Measurements from ENCODE around the gene MTF2.

MTF2 gene

DNA sequence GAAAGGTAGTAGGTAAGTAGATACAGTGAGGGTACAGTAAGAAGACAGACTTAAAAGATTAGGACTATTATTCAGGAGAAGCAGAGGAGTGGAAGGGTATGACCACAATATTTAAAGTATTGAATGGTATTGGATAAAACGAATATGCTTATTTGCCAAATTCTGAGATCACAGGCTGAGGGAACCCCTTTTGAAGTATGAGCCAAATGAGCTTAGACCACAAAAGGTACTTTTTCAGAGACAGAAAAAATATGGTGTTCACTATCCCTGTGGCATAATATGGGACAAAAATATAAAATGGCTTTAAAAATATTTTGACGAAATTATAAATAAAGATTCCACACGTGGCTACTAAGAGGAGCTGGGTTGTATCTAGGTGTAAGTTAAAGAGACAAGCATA is 880 bp upstream of the MTF2 start:
- H3K4me3 ChIP-seq (ENCODE audit: low read depth, low read length), result no peak overlapping the region
- peaks cover 13% of the 10 kb centered on the region for H3K79me2 ChIP-seq (ENCODE audit: control insufficient read depth, insufficient read depth, low read length, poor library complexity)
- no peak overlapping the region for H2BK12ac ChIP-seq (ENCODE audit: low read length)
- H3K4me2 ChIP-seq (ENCODE audit: low read length), result peak overlapping the region; percentile 55
- no peak overlapping the region for H2AK5ac ChIP-seq (ENCODE audit: low read length)
- WGBS (ENCODE audit: extremely low coverage, insufficient coverage, insufficient read length), result no CpG with 5 or more reads among the region's 3 CpGs
- no peak overlapping the region for H2BK120ac ChIP-seq (ENCODE audit: insufficient read depth, low read length, poor library complexity)
- no peak overlapping the region for H4K91ac ChIP-seq (ENCODE audit: low read depth, low read length)
- peak overlapping the region; percentile 37 for H3K4ac ChIP-seq (ENCODE audit: low read depth, low read length)
- H2BK5ac ChIP-seq (ENCODE audit: low read depth, low read length, poor library complexity), result no peak overlapping the region
- peak overlapping the region; percentile 57 for H4K8ac ChIP-seq (ENCODE audit: low read depth, low read length)
- H2AFZ ChIP-seq (ENCODE audit: insufficient read depth, low read length, poor library complexity), result peak overlapping the region; percentile 39
- no peak overlapping the region for H3K27ac ChIP-seq (ENCODE audit: low read depth, low read length)
- H3K4me1 ChIP-seq (ENCODE audit: control insufficient read depth in 1 of 2, insufficient read depth in 2 of 2, low read length in 2 of 2), result no peaks in the 10 kb centered on the region
- no peak overlapping the region for H3K18ac ChIP-seq (ENCODE audit: low read length)
- H3K9me3 ChIP-seq (ENCODE audit: insufficient read depth, low read depth, low read length), result no peaks in the 10 kb centered on the region
- no peaks in the 10 kb centered on the region for H3K27me3 ChIP-seq (ENCODE audit: insufficient read depth, low read length)
- H3K36me3 ChIP-seq (ENCODE audit: control insufficient read depth in 1 of 2, insufficient read depth in 2 of 2, low read length in 2 of 2), result peaks cover 2 to 3% of the 10 kb centered on the region in 2 experiments
- no peak for DNase-seq
- H3K23ac ChIP-seq (ENCODE audit: low read length), result no peak overlapping the region
- H3K79me1 ChIP-seq (ENCODE audit: low read length), result peaks cover 10% of the 10 kb centered on the region
- no peak overlapping the region for H3K14ac ChIP-seq (ENCODE audit: low read length)
- H3K9ac ChIP-seq (ENCODE audit: low read length), result no peak overlapping the region
- peak overlapping the region; percentile 15 for H4K12ac ChIP-seq (ENCODE audit: low read depth, low read length)

DNA sequence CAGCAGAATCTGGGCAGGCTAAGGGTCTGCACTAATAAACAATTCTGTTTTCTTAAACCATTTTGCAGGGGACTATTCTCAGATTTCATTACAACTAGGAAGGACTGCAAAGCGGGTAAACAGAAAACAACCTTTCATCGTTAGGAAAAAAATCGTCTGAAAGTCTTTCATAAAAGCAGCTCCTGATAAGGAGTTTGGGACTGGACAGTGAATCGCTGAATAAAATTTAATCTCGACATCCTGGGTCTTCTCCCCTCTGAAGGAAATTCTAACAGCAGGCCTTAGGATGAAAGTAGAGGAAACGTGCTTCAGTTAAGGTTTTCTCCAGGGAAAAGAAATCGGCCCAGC is 471 bp upstream of the MTF2 start:
- H3K79me2 ChIP-seq (ENCODE audit: control insufficient read depth, insufficient read depth, low read length, poor library complexity), result peaks cover 13% of the 10 kb centered on the region
- H3K23ac ChIP-seq (ENCODE audit: low read length), result no peak overlapping the region
- no CpG with 5 or more reads among the region's 7 CpGs for WGBS (ENCODE audit: extremely low coverage, insufficient coverage, insufficient read length)
- H2AFZ ChIP-seq (ENCODE audit: insufficient read depth, low read length, poor library complexity), result peak overlapping the region; percentile 73
- H3K27me3 ChIP-seq (ENCODE audit: insufficient read depth, low read length), result no peaks in the 10 kb centered on the region
- peak overlapping the region; percentile 83 for H4K8ac ChIP-seq (ENCODE audit: low read depth, low read length)
- H2BK120ac ChIP-seq (ENCODE audit: insufficient read depth, low read length, poor library complexity), result no peak overlapping the region
- peak overlapping the region; percentile 50 for H3K4me3 ChIP-seq (ENCODE audit: low read depth, low read length)
- H3K18ac ChIP-seq (ENCODE audit: low read length), result no peak overlapping the region
- peak overlapping the region; percentile 55 for H3K4me2 ChIP-seq (ENCODE audit: low read length)
- peaks cover 10% of the 10 kb centered on the region for H3K79me1 ChIP-seq (ENCODE audit: low read length)
- no peaks in the 10 kb centered on the region for H3K4me1 ChIP-seq (ENCODE audit: control insufficient read depth in 1 of 2, insufficient read depth in 2 of 2, low read length in 2 of 2)
- no peak overlapping the region for H3K14ac ChIP-seq (ENCODE audit: low read length)
- H2BK5ac ChIP-seq (ENCODE audit: low read depth, low read length, poor library complexity), result no peak overlapping the region
- H3K4ac ChIP-seq (ENCODE audit: low read depth, low read length), result peak overlapping the region; percentile 37
- H3K9me3 ChIP-seq (ENCODE audit: insufficient read depth, low read depth, low read length), result no peaks in the 10 kb centered on the region
- peak overlapping the region; percentile 24 for H3K27ac ChIP-seq (ENCODE audit: low read depth, low read length)
- H2BK12ac ChIP-seq (ENCODE audit: low read length), result no peak overlapping the region
- peak overlapping the region; percentile 18 for H3K9ac ChIP-seq (ENCODE audit: low read length)
- DNase-seq, result no peak
- peak overlapping the region; percentile 83 for H4K12ac ChIP-seq (ENCODE audit: low read depth, low read length)
- H4K91ac ChIP-seq (ENCODE audit: low read depth, low read length), result no peak overlapping the region
- no peak overlapping the region for H2AK5ac ChIP-seq (ENCODE audit: low read length)
- H3K36me3 ChIP-seq (ENCODE audit: control insufficient read depth in 1 of 2, insufficient read depth in 2 of 2, low read length in 2 of 2), result peaks cover 2 to 3% of the 10 kb centered on the region in 2 experiments

DNA sequence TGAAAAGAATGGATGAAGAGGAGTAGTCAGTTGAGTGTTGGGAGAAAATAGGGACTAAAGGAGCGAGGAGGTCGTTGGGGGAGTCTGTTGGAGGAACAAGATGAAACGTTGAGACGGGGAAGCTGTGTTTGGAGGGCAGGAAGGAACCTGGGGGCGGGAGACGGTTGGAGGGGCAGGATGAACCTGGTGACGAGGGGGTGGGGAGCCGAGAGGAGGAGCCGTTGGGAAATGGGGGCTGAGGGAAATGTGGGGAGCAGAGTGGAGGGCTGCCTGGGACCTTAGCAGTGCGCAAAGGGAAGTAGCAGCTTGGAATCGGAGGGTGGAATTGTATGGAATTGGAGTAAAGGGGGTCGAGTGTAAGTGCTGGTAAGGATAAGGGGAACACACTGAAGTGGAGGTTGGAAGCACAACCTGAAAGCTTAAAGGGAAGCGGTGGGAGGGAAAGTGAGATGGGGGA is 630 bp downstream of the MTF2 start:
- Histone ChIP-seq H3K9ac (ENCODE audit: low read length) (peak overlapping the region; percentile 94), H3K27ac (ENCODE audit: low read depth, low read length) (peak overlapping the region; percentile 82), H2BK12ac (ENCODE audit: low read length) (no peak overlapping the region), H3K79me2 (ENCODE audit: control insufficient read depth, insufficient read depth, low read length, poor library complexity) (peaks cover 15% of the 10 kb centered on the region), H3K36me3 (ENCODE audit: control insufficient read depth in 1 of 2, insufficient read depth in 2 of 2, low read length in 2 of 2) (peaks cover 2 to 3% of the 10 kb centered on the region in 2 experiments), H3K14ac (ENCODE audit: low read length) (peak overlapping the region; percentile 97), H2BK5ac (ENCODE audit: low read depth, low read length, poor library complexity) (peak overlapping the region; percentile 90), H4K91ac (ENCODE audit: low read depth, low read length) (peak overlapping the region; percentile 98), H4K8ac (ENCODE audit: low read depth, low read length) (peak overlapping the region; percentile 98), H3K4me3 (ENCODE audit: low read depth, low read length) (peak overlapping the region; percentile 86), H3K9me3 (ENCODE audit: insufficient read depth, low read depth, low read length) (no peaks in the 10 kb centered on the region), H3K18ac (ENCODE audit: low read length) (peak overlapping the region; percentile 0), H2AFZ (ENCODE audit: insufficient read depth, low read length, poor library complexity) (peak overlapping the region; percentile 13), H3K79me1 (ENCODE audit: low read length) (peaks cover 10% of the 10 kb centered on the region), H3K4me2 (ENCODE audit: low read length) (peak overlapping the region; percentile 77), H2BK120ac (ENCODE audit: insufficient read depth, low read length, poor library complexity) (no peak overlapping the region), H3K4ac (ENCODE audit: low read depth, low read length) (peak overlapping the region; percentile 97), H3K4me1 (ENCODE audit: control insufficient read depth in 1 of 2, insufficient read depth in 2 of 2, low read length in 2 of 2) (no peaks in the 10 kb centered on the region), H3K23ac (ENCODE audit: low read length) (peak overlapping the region; percentile 9), H3K27me3 (ENCODE audit: insufficient read depth, low read length) (no peaks in the 10 kb centered on the region), H2AK5ac (ENCODE audit: low read length) (peak overlapping the region; percentile 93), H4K12ac (ENCODE audit: low read depth, low read length) (peak overlapping the region; percentile 1)
- WGBS (ENCODE audit: extremely low coverage, insufficient coverage, insufficient read length), result no CpG with 5 or more reads among the region's 13 CpGs
- DNase-seq, result no peak

DNA sequence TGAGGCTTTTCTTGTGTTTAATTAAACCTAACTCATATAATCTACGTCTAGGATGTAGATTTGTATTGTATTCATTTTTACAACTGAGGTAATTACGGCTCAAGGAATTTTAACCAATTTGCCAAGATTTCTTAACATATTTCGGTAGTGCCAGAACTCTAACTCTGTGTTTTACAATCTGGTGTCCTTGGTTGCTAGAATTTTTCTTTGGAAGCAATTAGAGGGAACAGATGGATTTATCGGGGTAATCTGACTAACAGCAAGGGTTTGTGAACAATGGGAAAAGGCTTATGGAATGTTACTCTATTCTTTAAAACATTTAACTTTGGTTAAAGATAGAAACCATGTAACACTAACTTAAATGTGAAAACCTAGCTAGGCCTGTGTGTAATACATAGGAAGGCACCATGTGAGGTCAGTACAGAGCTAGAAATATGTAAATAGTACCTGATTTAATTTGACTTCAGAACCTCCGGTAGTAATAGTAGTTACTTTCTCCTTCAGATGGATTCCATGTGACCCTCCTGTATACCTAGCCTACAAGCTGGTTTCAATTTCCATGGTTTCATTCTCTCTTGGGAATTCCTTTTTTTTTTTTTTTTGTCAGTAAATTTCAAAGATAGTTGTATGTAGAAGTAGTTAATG is 1.2 kb downstream of the MTF2 start:
- Histone ChIP-seq H3K18ac (ENCODE audit: low read length) (no peak overlapping the region), H3K4ac (ENCODE audit: low read depth, low read length) (peak overlapping the region; percentile 97), H4K8ac (ENCODE audit: low read depth, low read length) (no peak overlapping the region), H3K23ac (ENCODE audit: low read length) (no peak overlapping the region), H2BK5ac (ENCODE audit: low read depth, low read length, poor library complexity) (no peak overlapping the region), H3K27ac (ENCODE audit: low read depth, low read length) (no peak overlapping the region), H3K9ac (ENCODE audit: low read length) (no peak overlapping the region), H3K27me3 (ENCODE audit: insufficient read depth, low read length) (no peaks in the 10 kb centered on the region), H2BK120ac (ENCODE audit: insufficient read depth, low read length, poor library complexity) (no peak overlapping the region), H2BK12ac (ENCODE audit: low read length) (no peak overlapping the region), H3K4me1 (ENCODE audit: control insufficient read depth in 1 of 2, insufficient read depth in 2 of 2, low read length in 2 of 2) (no peaks in the 10 kb centered on the region), H2AK5ac (ENCODE audit: low read length) (no peak overlapping the region), H4K12ac (ENCODE audit: low read depth, low read length) (no peak overlapping the region), H3K14ac (ENCODE audit: low read length) (no peak overlapping the region), H3K4me2 (ENCODE audit: low read length) (peak overlapping the region; percentile 77), H3K79me1 (ENCODE audit: low read length) (peaks cover 10% of the 10 kb centered on the region), H4K91ac (ENCODE audit: low read depth, low read length) (no peak overlapping the region), H3K9me3 (ENCODE audit: insufficient read depth, low read depth, low read length) (no peaks in the 10 kb centered on the region), H3K36me3 (ENCODE audit: control insufficient read depth in 1 of 2, insufficient read depth in 2 of 2, low read length in 2 of 2) (peaks cover 2 to 3% of the 10 kb centered on the region in 2 experiments), H3K79me2 (ENCODE audit: control insufficient read depth, insufficient read depth, low read length, poor library complexity) (peaks cover 15% of the 10 kb centered on the region), H2AFZ (ENCODE audit: insufficient read depth, low read length, poor library complexity) (no peak overlapping the region), H3K4me3 (ENCODE audit: low read depth, low read length) (no peak overlapping the region)
- no CpG with 5 or more reads among the region's 5 CpGs for WGBS (ENCODE audit: extremely low coverage, insufficient coverage, insufficient read length)
- peak; percentile 15 to 55 for DNase-seq

Data from trophoblast cell (in vitro differentiated cells and primary cell).